ENCODE data around the gene CD207.

CD207 gene

DNA sequence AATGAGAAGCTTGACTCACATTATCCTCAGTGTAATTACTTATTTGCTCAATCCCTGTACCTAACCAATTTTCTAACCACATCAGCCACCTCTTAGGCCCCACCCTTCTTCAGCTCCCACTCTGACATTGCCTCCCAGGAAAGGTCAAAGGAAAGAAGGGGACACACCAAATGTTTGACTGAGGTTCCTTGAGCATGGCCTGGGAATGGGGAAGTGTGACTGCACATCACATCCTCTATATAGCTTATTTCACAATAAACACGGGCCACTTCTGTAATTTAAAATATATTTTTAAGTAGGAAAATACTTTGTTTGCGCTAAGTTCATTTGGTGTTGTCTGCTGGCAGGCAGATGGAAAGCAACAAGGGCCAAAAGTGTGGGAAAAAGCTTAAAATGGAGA lies 42.2 kb downstream of the CD207 start:
- DNase-seq = no peak

GRCh38 chr2:70790136-70790828 lies 45.3 kb downstream of the CD207 start, which contains the start of gene FIGLA:
TSS of gene FIGLA (minus strand) at chr2:70790643. CDS start at chr2:70790638, 5 bp downstream.
- DNase-seq = no peak

DNA sequence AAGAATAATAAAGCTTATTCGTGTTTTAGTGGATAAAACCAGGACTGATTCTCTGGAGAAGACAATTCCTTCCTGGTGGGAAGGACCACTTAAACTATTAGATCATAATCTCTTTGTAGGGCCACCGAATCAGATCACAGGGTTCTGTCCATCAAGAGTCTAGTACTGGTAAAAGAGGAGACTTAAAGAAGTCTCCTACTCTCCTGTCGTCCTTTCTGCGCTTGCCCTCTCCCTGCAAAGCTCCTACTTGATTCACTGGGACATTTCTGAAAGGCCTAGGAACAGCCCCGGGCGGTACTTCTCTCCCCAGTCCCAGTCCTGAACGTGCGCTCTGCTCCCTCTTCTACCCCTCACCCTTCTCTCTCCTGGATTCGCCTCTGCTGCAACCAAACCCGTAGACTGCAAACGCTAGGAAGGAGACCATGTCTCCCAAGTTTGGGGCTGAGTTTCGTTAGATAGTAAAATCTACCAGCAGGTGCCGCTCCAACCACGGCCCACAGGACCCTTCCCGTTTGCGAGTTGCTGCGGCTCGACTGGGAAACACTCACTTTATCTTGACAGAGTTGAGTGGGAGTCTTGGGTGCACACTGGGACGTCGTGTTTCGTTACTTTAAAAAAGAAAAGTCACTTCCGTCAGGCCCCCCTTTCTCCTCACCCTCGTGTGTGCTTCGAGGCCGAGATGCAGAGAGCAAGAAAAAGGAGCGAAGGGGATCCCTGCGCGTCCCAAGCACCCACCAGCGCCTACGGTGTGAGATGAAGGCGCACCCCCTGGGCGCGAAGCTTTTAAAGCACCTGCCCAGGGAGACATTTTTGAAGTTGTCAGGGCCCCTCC lies 46.1 kb downstream of the CD207 start:
- DNase-seq = peak in 4 of 5 experiments; percentile 24 to 63 (median 30)

GRCh38 chr2:70785137-70785911 lies 50.3 kb downstream of the CD207 start:
- peak in 1 of 5 experiments; percentile 61 for DNase-seq

DNA sequence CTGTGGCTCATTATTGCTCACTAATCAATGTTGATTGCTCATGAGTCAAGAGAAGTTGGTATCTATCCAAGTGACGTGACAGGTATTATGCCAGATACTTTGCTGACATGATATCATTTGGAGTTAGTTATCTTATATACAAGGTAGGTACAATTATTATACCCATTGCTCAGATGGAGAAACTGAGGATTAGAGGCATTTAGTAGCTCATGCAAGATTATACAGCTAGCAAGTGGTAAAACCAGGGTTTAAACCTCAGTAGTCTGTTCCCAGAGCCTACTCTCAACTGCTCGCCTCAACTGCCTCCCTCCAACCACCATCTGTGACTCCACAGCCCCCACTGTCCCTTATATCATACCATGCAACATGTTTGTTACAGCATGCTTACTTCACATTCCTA lies 51.3 kb downstream of the CD207 start:
- no peak for DNase-seq
